Tibial nerve (tissue), 3 donors: ENCODE results near the gene TAF7.

Experiments used
- CTCF ChIP-seq, 5 experiments: fragments of 200-600 bp in 3 of 5; fragments of 450-650 bp in 2 of 5; sonication (generic) in 3 of 5; IDR thresholded peaks; one replicate each; pipeline ENCODE4 v1.5.1; 2016 to 2019; ENCODE audit warnings: antibody characterized with exemption in 5 of 5, mild to moderate bottlenecking in 3 of 5, moderate library complexity in 2 of 5
- POLR2A ChIP-seq, 2 donors: fragments of 450-650 bp; IDR thresholded peaks; one replicate each; pipeline ENCODE4 v1.6.1; 2017; ENCODE audit warnings: antibody characterized with exemption in 2 of 2, mild to moderate bottlenecking in 2 of 2, moderate library complexity in 2 of 2

GRCh38 chr5:141272906-141273305 is 47.7 kb downstream of the TAF7 start:
- TF ChIP-seq CTCF (IDR thresholded peaks at IDR 0.05) (no peak), POLR2A (IDR thresholded peaks at IDR 0.05) (no peak)
